Sigmoid colon (tissue), 7 donors: ENCODE results near the gene CLK3. TPM values are rescaled to one million over a fixed set of nuclear protein-coding genes. Genes with fewer than 3 reads are reported as not detected.

Experiments used
- DNase-seq: peaks from one replicate; pipeline ENCODE4 v3.0.0-alpha.2; 2019
- H3K27ac ChIP-seq, 4 donors: fragments of 200-600 bp; sonication (generic); one replicate each; pipeline ENCODE4 v1.5.1; 2016 to 2019; ENCODE audit warnings: mild to moderate bottlenecking in 1 of 4
- H3K27me3 ChIP-seq, 3 donors: fragments of 200-600 bp; sonication (generic); one replicate each; pipeline ENCODE4 v1.5.1; 2019; ENCODE audit warnings: mild to moderate bottlenecking in 1 of 3
- H3K36me3 ChIP-seq, 4 donors: fragments of 200-600 bp; sonication (generic); one replicate each; pipeline ENCODE4 v1.5.1; 2016 to 2019
- H3K4me1 ChIP-seq, 4 donors: fragments of 200-600 bp; sonication (generic); one replicate each; pipeline ENCODE4 v1.5.1; 2017 to 2019
- H3K4me3 ChIP-seq, 4 donors: fragments of 200-600 bp; sonication (generic); one replicate each; pipeline ENCODE4 v1.5.1; 2017 to 2019; ENCODE audit warnings: mild to moderate bottlenecking in 2 of 4, moderate library complexity in 1 of 4
- H3K9me3 ChIP-seq, 4 donors: fragments of 200-600 bp in 3 of 4; sonication (generic) in 3 of 4; one replicate each; pipeline versions ENCODE4 v1.5.1 to v1.6.1; 2013 to 2019
- CTCF ChIP-seq, 4 experiments: fragments of 450-650 bp in 3 of 4; fragments of 200-600 bp in 1 of 4; IDR thresholded peaks; one replicate each; pipeline ENCODE4 v1.5.1; 2016 to 2019; ENCODE audit warnings: antibody characterized with exemption in 4 of 4, mild to moderate bottlenecking in 3 of 4, moderate library complexity in 2 of 4
- EP300 ChIP-seq, 4 donors: sonication (generic); formaldehyde crosslinking; IDR thresholded peaks; one replicate each; pipeline ENCODE4 v1.6.1; 2017; ENCODE audit warnings: antibody characterized with exemption in 4 of 4
- POLR2A ChIP-seq, 2 donors: fragments of 450-650 bp; IDR thresholded peaks; one replicate each; pipeline ENCODE4 v1.6.1; 2016; ENCODE audit warnings: antibody characterized with exemption in 2 of 2, mild to moderate bottlenecking in 2 of 2, moderate library complexity in 2 of 2
- POLR2AphosphoS5 ChIP-seq, 4 donors: sonication (generic); formaldehyde crosslinking; IDR thresholded peaks; one replicate each; pipeline ENCODE4 v1.6.1; 2017; ENCODE audit warnings: antibody characterized with exemption in 4 of 4
- WGBS, 2 donors: extraction: QIAGEN DNeasy Blood & Tissue Kit; methylation state at CpG; one replicate each; pipeline ENCODE4 v1.1.7; 2013; 5-methylcytosine and 5-hydroxymethylcytosine counted together
- intact Hi-C: fragments of 100-400 bp; cut with DNase I; formaldehyde crosslinking; loops from one replicate; pipeline ENCODE4 v1.15.1; 2023
- polyA plus RNA-seq, 3 donors: library from polyadenylated mRNA; stranded (reverse); fragments of 200-250 nt; gene quantifications; one replicate each; pipeline ENCODE4 v1.2.3, GENCODE V29; 2013
- total RNA-seq, 4 donors: library from RNA; depleted of rRNA; stranded (reverse); fragments of >200 nt; gene quantifications; one replicate each; pipeline ENCODE4 v1.1.0, GENCODE V29; 2016
- donor health status: healthy with polysubstance abuse.
- donor health status: Bipolar disorder and iron deficiency.
- donor health status: healthy.

Gene CLK3
- total and polyA plus RNA-seq, 7 donors: 59.5 to 124 (median 75.5) TPM

DNA sequence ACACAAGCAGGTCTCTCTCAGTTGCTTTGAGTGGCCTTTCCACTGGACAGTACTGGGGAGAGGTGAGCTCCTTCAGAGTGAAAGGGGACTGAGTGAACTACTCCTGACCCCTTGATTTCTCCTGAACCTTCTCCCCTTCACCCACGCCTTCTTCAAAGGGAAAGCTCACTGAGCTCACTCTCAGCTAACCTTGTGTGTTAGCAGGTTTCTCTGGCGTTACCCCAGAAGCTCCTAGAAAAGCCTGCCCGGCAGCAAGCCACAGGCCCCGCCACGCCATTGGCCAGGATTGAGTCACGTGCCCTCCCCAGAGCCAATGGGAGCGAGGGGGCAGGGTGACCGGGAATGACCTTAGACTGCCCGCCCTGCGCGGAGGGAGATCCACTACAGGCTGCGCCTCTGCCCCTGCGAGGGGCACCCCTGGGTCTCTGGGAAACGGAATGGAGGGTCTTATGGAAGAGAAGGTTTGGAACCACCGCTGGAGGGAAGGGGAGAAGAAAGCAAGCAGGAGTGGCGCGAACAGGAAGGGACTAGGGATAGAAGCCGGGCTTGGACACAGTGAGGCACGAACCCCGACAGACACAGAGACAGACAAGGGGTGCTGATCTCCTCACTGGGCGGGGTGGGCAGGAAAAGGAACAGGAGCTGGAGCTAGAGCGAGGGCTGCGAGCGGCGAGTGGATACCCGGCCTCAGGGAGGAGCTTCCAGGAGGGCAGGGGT is 17.4 kb upstream of the CLK3 start:
- peaks cover 0 to 20% (median under 1%) of the 10 kb centered on the region in 4 donors for H3K36me3 ChIP-seq
- no peak for TF ChIP-seq EP300 (IDR thresholded peaks at IDR 0.05)
- TF ChIP-seq CTCF (IDR thresholded peaks at IDR 0.05): no peak
- peak; percentile 83 to 89 for TF ChIP-seq POLR2A (IDR thresholded peaks at IDR 0.05)
- peak; percentile 91 to 98 (median 97) for TF ChIP-seq POLR2AphosphoS5 (IDR thresholded peaks at IDR 0.05)
- DNase-seq: peak; percentile 98
- H3K4me3 ChIP-seq: peak overlapping the region; percentile 47 to 68 (median 60)
- peak overlapping the region; percentile 85 to 93 (median 88) for H3K27ac ChIP-seq
- no peaks in the 10 kb centered on the region for H3K27me3 ChIP-seq
- peaks cover 0 to 24% (median 22%) of the 10 kb centered on the region in 4 donors for H3K4me1 ChIP-seq
- intact Hi-C loops: loop anchor here (1.0 to 2.0 kb wide), 3 partner anchors 16 to 137 kb away; partner anchors contain the start of genes ARID3B and UBL7
- 0 to 1% methylated on average over 26 of the region's 26 CpGs for WGBS, 2 donors
- no peaks in the 10 kb centered on the region for H3K9me3 ChIP-seq

GRCh38 chr15:74599156-74599555 is 16.5 kb upstream of the CLK3 start:
- WGBS, 2 donors: 61 to 77% methylated on average over 15 of the region's 15 CpGs
- peaks cover 0 to 12% (median 0%) of the 10 kb centered on the region in 4 donors for H3K36me3 ChIP-seq
- H3K9me3 ChIP-seq: no peaks in the 10 kb centered on the region
- intact Hi-C loops: loop anchor here (2.0 kb wide), 1 partner anchor 58 kb away; the partner anchor contains the start of gene ARID3B
- no peaks in the 10 kb centered on the region for H3K27me3 ChIP-seq
- peaks cover 0 to 24% (median 22%) of the 10 kb centered on the region in 4 donors for H3K4me1 ChIP-seq
- peak overlapping the region; percentile 85 to 93 (median 88) for H3K27ac ChIP-seq
- no peak for TF ChIP-seq POLR2A (IDR thresholded peaks at IDR 0.05)
- TF ChIP-seq CTCF (IDR thresholded peaks at IDR 0.05): no peak
- no peak for TF ChIP-seq EP300 (IDR thresholded peaks at IDR 0.05)
- TF ChIP-seq POLR2AphosphoS5 (IDR thresholded peaks at IDR 0.05): no peak
- H3K4me3 ChIP-seq: peak overlapping the region; percentile 47 to 68 (median 60)
- no peak for DNase-seq

- intact Hi-C loops: no loop called here
- no peaks in the 10 kb centered on the region for H3K36me3 ChIP-seq
- WGBS, 2 donors: 90 to 92% methylated on average over 13 of the region's 13 CpGs
- H3K4me3 ChIP-seq: no peak overlapping the region
- no peak for DNase-seq
- no peaks in the 10 kb centered on the region for H3K27me3 ChIP-seq
- TF ChIP-seq POLR2AphosphoS5 (IDR thresholded peaks at IDR 0.05) (no peak), EP300 (IDR thresholded peaks at IDR 0.05) (no peak), CTCF (IDR thresholded peaks at IDR 0.05) (no peak), POLR2A (IDR thresholded peaks at IDR 0.05) (no peak)
- H3K9me3 ChIP-seq: no peaks in the 10 kb centered on the region
- H3K27ac ChIP-seq: no peak overlapping the region
- peaks cover 0 to 20% (median 17%) of the 10 kb centered on the region in 4 donors for H3K4me1 ChIP-seq
Observed at GRCh38 chr15:74603026-74603788, 12.4 kb upstream of the CLK3 start.

- WGBS, 2 donors: 69 to 82% methylated on average over 11 of the region's 11 CpGs
- DNase-seq: no peak
- intact Hi-C loops: no loop called here
- peaks cover 0 to 15% (median 15%) of the 10 kb centered on the region in 4 donors for H3K4me1 ChIP-seq
- TF ChIP-seq POLR2AphosphoS5 (IDR thresholded peaks at IDR 0.05): no peak
- no peaks in the 10 kb centered on the region for H3K27me3 ChIP-seq
- no peaks in the 10 kb centered on the region for H3K9me3 ChIP-seq
- no peak overlapping the region for H3K4me3 ChIP-seq
- no peak overlapping the region for H3K27ac ChIP-seq
- no peaks in the 10 kb centered on the region for H3K36me3 ChIP-seq
Observed at GRCh38 chr15:74603789-74604705, 11.6 kb upstream of the CLK3 start.
